Measurements from ENCODE around the gene TPR.
"Not testable (repeated sequence)": the region's sequence is repeated elsewhere in the genome, so short reads cannot be mapped to it uniquely, and the experiment has no call there.

The TPR gene

GRCh38 chr1:186375152-186375928 lies at the start of gene TPR, which contains the start of gene ODR4:
TPR (minus strand) TSS chr1:186375253; CDS start chr1:186375028, 225 bp downstream.
ODR4 (plus strand) TSS chr1:186375838; CDS start chr1:186379786, 3,948 bp downstream.
- DNase-seq = peak; percentile 98

GRCh38 chr1:186424539-186424938 lies 49.5 kb upstream of the TPR start:
- DNase-seq = no peak

- no peak for DNase-seq
Observed at GRCh38 chr1:186421446-186421845, 46.4 kb upstream of the TPR start.

GRCh38 chr1:186420923-186421322 lies 45.9 kb upstream of the TPR start:
- DNase-seq = no peak

GRCh38 chr1:186420311-186420710 lies 45.3 kb upstream of the TPR start:
- no peak for DNase-seq

GRCh38 chr1:186418503-186418902 lies 43.5 kb upstream of the TPR start:
- no peak for DNase-seq

GRCh38 chr1:186413319-186413718 lies 38.3 kb upstream of the TPR start:
- no peak for DNase-seq

- DNase-seq = no peak
Observed at GRCh38 chr1:186409091-186409490, 34.0 kb upstream of the TPR start.

- no peak for DNase-seq
Observed at GRCh38 chr1:186404454-186405051, 29.5 kb upstream of the TPR start.

- no peak for DNase-seq
Observed at GRCh38 chr1:186403632-186404031, 28.6 kb upstream of the TPR start.

GRCh38 chr1:186401446-186401845 lies 26.4 kb upstream of the TPR start:
- not testable (repeated sequence) for DNase-seq

- not testable (repeated sequence) for DNase-seq
Observed at GRCh38 chr1:186392711-186393110, 17.7 kb upstream of the TPR start.

GRCh38 chr1:186391841-186392240 lies 16.8 kb upstream of the TPR start:
- no peak for DNase-seq

GRCh38 chr1:186390925-186391324 lies 15.9 kb upstream of the TPR start:
- DNase-seq = no peak

- DNase-seq = no peak
Observed at GRCh38 chr1:186386725-186387383, 11.8 kb upstream of the TPR start.

GRCh38 chr1:186375929-186376319 lies 871 bp upstream of the TPR start:
- DNase-seq = no peak

GRCh38 chr1:186374303-186375151 lies 526 bp downstream of the TPR start:
- no peak for DNase-seq

GRCh38 chr1:186347837-186348691 lies 27.0 kb downstream of the TPR start:
- not testable (repeated sequence) for DNase-seq

- DNase-seq = no peak
Observed at GRCh38 chr1:186340772-186341171, 34.3 kb downstream of the TPR start.

GRCh38 chr1:186337554-186337953 lies 37.5 kb downstream of the TPR start:
- DNase-seq = no peak

- DNase-seq = no peak
Observed at GRCh38 chr1:186330758-186331157, 44.3 kb downstream of the TPR start.

- no peak for DNase-seq
Observed at GRCh38 chr1:186327331-186327730, 47.7 kb downstream of the TPR start.
